Caco-2 (cell line): Measurements from ENCODE around the gene ABCC3. TPM values are rescaled to one million over a fixed set of nuclear protein-coding genes. Genes with fewer than 3 reads are reported as not detected.

Experiments used
- BruUV-seq: library from RNA; stranded (reverse); fragments of 400-500 nt; replicated peaks from 2 replicates; lab custom pipeline; 2021; lab: Mats Ljungman, UMichigan
- CTCF ChIA-PET: fragments of 300-600 bp; sonication (Branson Sonifier 250); formaldehyde crosslinking; loops from one replicate; lab custom pipeline; 2022; ENCODE audit warnings: antibody characterized with exemption; lab: Charles Lee
- POLR2A ChIA-PET: fragments of 300-600 bp; sonication (Branson Sonifier 250); formaldehyde crosslinking; loops from one replicate; lab custom pipeline; 2022; ENCODE audit warnings: antibody characterized with exemption; lab: Charles Lee
- DNase-seq, 2 experiments: peaks; one replicate each; pipeline versions ENCODE4 v3.0.0 to v3.0.0-alpha.2; 2020 to 2022
- H3K27me3 ChIP-seq: replicated peaks from 2 replicates; pipeline ENCODE4 v1.6.0; 2011; ENCODE audit warnings: low read length; ENCODE audit not compliant: control insufficient read depth, insufficient read depth
- H3K36me3 ChIP-seq: 2 replicates; pipeline ENCODE4 v1.5.1; 2011; ENCODE audit warnings: low read length; ENCODE audit not compliant: control insufficient read depth, insufficient read depth
- H3K4me1 ChIP-seq: fragments of 250-450 bp; sonication (Bioruptor Pico); 2 replicates; pipeline ENCODE4 v1.5.1; 2020; ENCODE audit warnings: mild to moderate bottlenecking
- H3K4me3 ChIP-seq: 2 replicates; pipeline ENCODE4 v1.5.1; 2011; ENCODE audit warnings: low read depth, mild to moderate bottlenecking, control low read depth, low read length
- H3K9me3 ChIP-seq: fragments of 250-450 bp; sonication (Bioruptor Pico); 2 replicates; pipeline ENCODE4 v1.5.1; 2020; ENCODE audit warnings: mild to moderate bottlenecking, moderate library complexity
- H3K27ac Mint-ChIP-seq: one replicate; pipeline ENCODE4 v1.8.0; 2022; ENCODE audit warnings: mixed read lengths; ENCODE audit not compliant: unreplicated experiment
- H3K27me3 Mint-ChIP-seq: one replicate; pipeline ENCODE4 v1.8.0; 2022; ENCODE audit warnings: mixed read lengths; ENCODE audit not compliant: insufficient read depth, unreplicated experiment
- H3K36me3 Mint-ChIP-seq: one replicate; pipeline ENCODE4 v1.8.0; 2022; ENCODE audit warnings: mild to moderate bottlenecking, mixed read lengths; ENCODE audit not compliant: insufficient read depth, unreplicated experiment
- H3K4me1 Mint-ChIP-seq: one replicate; pipeline ENCODE4 v1.8.0; 2022; ENCODE audit warnings: low read depth, mixed read lengths; ENCODE audit not compliant: unreplicated experiment
- H3K4me3 Mint-ChIP-seq: one replicate; pipeline ENCODE4 v1.8.0; 2022; ENCODE audit warnings: mild to moderate bottlenecking, moderate library complexity, mixed read lengths; ENCODE audit not compliant: unreplicated experiment
- H3K9me3 Mint-ChIP-seq: one replicate; pipeline ENCODE4 v1.8.0; 2022; ENCODE audit warnings: mixed read lengths; ENCODE audit not compliant: unreplicated experiment
- CTCF ChIP-seq, 2 experiments: fragments of 200-600 bp in 1 of 2; IDR thresholded peaks; 1 replicate in 1 of 2; 2 replicates in 1 of 2; pipeline versions ENCODE4 v1.5.1 to v1.8.0; 2011 to 2022; ENCODE audit warnings: antibody characterized with exemption in 1 of 2, control low read depth in 1 of 2, inconsistent platforms in 1 of 2, low read depth in 1 of 2, low read length in 1 of 2, mild to moderate bottlenecking in 1 of 2, moderate library complexity in 1 of 2; ENCODE audit not compliant: insufficient read depth in 1 of 2, severe bottlenecking in 1 of 2, unreplicated experiment in 1 of 2
- intact Hi-C: fragments of 100-400 bp; cut with micrococcal nuclease; formaldehyde crosslinking; loops from one replicate; pipeline ENCODE4 v1.10.0; 2022; ENCODE audit not compliant: unreplicated experiment
- total RNA-seq: library from RNA; stranded (reverse); gene quantifications from 2 replicates; pipeline ENCODE4 v1.2.3, GENCODE V29; 2022

Gene ABCC3
- total RNA-seq, 1 experiment from 2014 or later: 45.6 TPM

- TF ChIP-seq CTCF (IDR thresholded peaks at IDR 0.05; ENCODE audit: insufficient read depth in 1 of 2, low read depth in 1 of 2, low read length in 1 of 2, severe bottlenecking in 1 of 2, unreplicated experiment in 1 of 2): no peak
- H3K27me3 Mint-ChIP-seq: no peaks in the 10 kb centered on the region
- CTCF ChIA-PET: interaction anchor here (0.6 to 1.1 kb wide), 2 partner anchors 147 kb away, joined by 4 to 7 read pairs; no protein-coding TSS in a partner anchor
- POLR2A ChIA-PET: interaction anchor here (1.0 kb wide), 1 partner anchor 299 kb away, joined by 3 read pairs; no protein-coding TSS in a partner anchor
- H3K4me1 Mint-ChIP-seq: peaks cover 74% of the 10 kb centered on the region
- peak; percentile 54 to 84 for DNase-seq
- H3K9me3 Mint-ChIP-seq: no peaks in the 10 kb centered on the region
- Histone ChIP-seq H3K36me3 (0 out of 2 replicates have a peak, but pooled peaks cover 1% of the 10 kb centered on the region), H3K27me3 (no peaks in the 10 kb centered on the region), H3K4me1 (peaks cover 96% of the 10 kb centered on the region), H3K9me3 (no peaks in the 10 kb centered on the region), H3K4me3 (no peak overlapping the region)
- intact Hi-C loops: no loop called here
- no TSS peak for BruUV-seq
- no peak overlapping the region for H3K4me3 Mint-ChIP-seq
- peaks cover 53% of the 10 kb centered on the region for H3K36me3 Mint-ChIP-seq
- H3K27ac Mint-ChIP-seq: peak overlapping the region; percentile 88
These were observed 54.6 kb downstream of the ABCC3 start for GRCh38 chr17:50689251-50689650.

GRCh38 chr17:50689956-50690886 is 55.5 kb downstream of the ABCC3 start:
- H3K36me3 ChIP-seq: 0 out of 2 replicates have a peak, but pooled peaks cover 1% of the 10 kb centered on the region
- no TSS peak for BruUV-seq
- H3K27me3 ChIP-seq: no peaks in the 10 kb centered on the region
- ChIA-PET POLR2A (interaction anchor here (0.7 to 1.0 kb wide), 2 partner anchors 62 to 300 kb away, joined by 3 read pairs; no protein-coding TSS in a partner anchor), CTCF (interaction anchor here (0.6 to 1.1 kb wide), 2 partner anchors 63 to 148 kb away, joined by 4 to 10 read pairs; no protein-coding TSS in a partner anchor)
- Mint-ChIP-seq H3K27me3 (no peaks in the 10 kb centered on the region), H3K4me1 (peaks cover 78% of the 10 kb centered on the region), H3K27ac (peak overlapping the region; percentile 88), H3K4me3 (peak overlapping the region; percentile 5), H3K36me3 (peaks cover 58% of the 10 kb centered on the region), H3K9me3 (no peaks in the 10 kb centered on the region)
- intact Hi-C loops: loop anchor here (10.0 kb wide), 1 partner anchor 325 kb away; no protein-coding TSS in a partner anchor
- TF ChIP-seq CTCF (IDR thresholded peaks at IDR 0.05; ENCODE audit: insufficient read depth in 1 of 2, low read depth in 1 of 2, low read length in 1 of 2, severe bottlenecking in 1 of 2, unreplicated experiment in 1 of 2): no peak
- peak in 1 of 2 experiments; percentile 51 for DNase-seq
- H3K4me3 ChIP-seq: no peak overlapping the region
- peaks cover 96% of the 10 kb centered on the region for H3K4me1 ChIP-seq
- no peaks in the 10 kb centered on the region for H3K9me3 ChIP-seq
